ENCODE measurements around the gene VTI1A.
"Not testable (repeated sequence)": the region's sequence is repeated elsewhere in the genome, so short reads cannot be mapped to it uniquely, and the experiment has no call there.

The VTI1A gene

DNA sequence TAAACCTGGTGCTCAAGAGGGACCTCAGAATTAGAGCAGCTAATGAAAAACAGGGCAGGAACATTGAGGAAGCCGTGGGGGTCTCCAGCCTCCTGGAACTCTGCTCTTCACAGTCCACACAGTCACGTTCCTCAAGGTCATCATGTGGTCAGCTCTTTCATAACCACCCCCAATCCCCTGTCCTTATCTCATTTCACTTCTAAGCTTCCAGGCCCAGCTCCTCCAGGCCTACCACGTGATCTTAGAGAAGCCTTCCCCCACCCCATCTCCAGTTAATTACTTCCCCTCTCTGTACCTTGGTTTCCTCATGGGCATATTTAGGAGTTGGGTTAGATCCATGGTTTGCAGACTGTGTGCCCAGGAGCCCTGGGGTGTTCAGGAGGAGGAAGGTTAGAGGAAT lies 396.6 kb downstream of the VTI1A start:
- no peak for DNase-seq

DNA sequence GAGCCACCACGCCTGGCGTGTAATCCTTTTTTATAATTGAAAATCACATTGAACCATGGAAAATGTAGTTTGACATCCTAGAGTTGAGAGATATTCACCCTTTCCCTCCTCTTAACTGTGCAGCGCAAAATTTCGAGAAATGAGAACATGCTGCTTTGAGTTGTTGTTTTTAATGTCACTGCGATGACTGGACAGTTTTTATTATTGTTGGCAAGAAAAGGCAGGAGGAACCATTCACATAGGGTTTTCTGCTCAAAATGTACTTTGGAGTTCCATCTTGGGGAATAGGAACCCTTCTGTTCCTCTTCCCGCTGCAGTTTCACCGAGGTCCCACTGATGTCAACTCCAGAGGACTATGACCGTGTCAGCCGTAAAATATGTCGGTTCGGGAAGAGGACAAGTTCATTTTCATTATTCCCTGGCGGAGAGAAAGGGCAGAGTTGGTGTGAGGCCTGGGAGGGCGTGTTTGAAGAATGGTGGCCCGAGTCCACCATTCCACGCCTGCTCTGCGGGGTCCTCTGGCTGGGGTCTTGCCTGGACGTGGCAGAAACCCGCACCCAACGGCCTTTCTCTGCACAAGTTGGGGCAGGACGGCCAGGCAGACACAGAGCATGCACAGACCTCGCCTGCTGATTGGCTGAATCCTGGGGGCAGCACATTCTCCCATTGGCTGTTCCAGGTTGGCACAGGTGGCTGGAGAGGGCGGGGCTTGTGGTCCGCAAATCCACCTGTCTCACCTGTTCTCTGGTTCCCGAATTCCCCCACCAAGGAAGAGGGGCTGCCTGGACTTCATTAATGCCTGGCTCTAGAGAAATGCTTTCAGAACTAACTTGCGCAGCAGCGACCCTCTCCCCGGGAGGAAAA lies 397.9 kb downstream of the VTI1A start:
- DNase-seq, result no peak

- no peak for DNase-seq
Observed at GRCh38 chr10:112847778-112848177, 400.8 kb downstream of the VTI1A start.

DNA sequence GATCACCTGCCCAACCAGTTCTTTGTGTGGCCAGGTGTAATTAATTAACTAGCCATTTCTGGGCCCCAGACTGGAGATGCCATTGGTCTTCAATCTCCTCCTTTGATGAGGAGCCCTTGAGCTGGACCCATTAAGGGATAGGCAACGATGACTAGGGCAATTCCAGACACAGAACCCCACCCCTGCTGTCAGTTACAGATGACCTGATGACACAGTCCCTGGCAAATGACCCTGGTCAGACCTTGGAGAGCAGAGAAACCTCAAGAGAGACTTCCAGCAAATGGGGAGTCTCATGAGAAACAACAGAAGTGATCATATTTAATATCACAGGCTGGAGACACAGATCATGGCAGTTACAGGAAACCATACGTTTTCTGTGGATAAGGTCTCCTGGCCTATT lies 401.2 kb downstream of the VTI1A start:
- no peak for DNase-seq

- no peak for DNase-seq
Observed at GRCh38 chr10:112848868-112849430, 401.9 kb downstream of the VTI1A start.

GRCh38 chr10:112849546-112849945 lies 402.5 kb downstream of the VTI1A start:
- no peak for DNase-seq

DNA sequence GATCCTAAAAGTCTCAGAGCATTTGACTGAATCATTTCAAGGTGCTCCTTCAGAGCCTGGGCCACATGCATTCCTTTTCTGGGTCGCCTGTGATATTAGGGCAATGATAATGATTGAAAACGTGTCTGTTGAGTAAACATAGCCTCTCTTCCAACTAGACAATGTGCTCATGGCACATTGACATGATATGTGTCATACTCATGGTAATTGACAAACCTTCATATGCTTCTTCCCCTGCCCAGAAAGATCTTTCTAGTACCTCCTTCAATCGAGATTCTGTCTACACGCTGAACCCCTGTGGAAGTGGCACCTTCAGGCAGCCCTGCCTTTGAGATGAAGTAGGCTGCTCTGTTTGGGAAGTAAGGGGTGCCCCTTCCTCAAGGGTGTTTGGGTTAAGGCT lies 404.2 kb downstream of the VTI1A start:
- DNase-seq, result no peak

DNA sequence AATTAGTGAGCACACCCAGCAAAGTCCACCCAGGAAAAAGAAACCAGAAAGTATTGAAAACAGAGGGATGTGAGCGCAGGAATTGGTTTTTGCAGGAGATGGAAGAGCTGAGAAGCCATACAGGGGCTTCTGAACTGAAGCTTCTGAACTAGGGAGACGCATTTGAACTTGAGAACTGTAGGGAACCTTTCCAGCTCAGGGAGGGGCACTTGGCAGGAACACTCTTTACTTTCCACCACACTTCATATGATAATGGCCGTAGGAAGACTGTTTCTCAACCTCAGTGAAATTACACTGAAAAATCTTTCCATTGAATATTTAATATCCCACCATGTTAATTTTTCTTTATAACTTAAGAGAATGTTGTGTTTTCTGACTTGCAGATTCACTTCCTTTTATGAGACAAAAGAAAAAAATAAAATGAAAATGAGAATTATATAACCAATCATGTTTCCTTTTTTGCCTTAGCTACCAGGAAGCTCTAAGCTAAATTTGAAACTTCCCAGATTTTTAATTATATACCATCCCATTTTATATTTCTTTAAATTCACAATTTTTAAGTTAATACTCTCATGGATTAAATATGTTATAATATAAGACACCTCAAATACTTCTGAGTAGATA lies 404.7 kb downstream of the VTI1A start:
- DNase-seq, result no peak

DNA sequence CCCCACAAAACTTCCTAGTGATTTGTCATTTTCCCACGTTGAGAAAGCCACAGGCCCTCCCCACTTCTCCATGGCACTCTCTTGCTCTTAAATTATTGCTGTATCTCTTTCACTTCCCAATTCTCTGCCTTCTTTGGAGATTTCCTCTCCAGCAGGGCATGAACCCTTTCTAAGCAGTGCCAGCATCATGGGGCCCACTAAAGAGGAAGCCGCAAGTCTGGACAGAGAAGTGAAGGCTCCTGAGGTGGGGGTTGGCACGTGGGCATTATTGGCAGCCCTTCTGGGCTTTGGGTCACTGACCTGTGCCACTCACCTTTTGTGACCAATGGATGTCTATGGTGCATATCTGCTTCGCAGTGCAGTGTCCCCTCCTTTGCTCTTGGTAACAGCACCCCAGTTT lies 405.3 kb downstream of the VTI1A start:
- no peak for DNase-seq

DNA sequence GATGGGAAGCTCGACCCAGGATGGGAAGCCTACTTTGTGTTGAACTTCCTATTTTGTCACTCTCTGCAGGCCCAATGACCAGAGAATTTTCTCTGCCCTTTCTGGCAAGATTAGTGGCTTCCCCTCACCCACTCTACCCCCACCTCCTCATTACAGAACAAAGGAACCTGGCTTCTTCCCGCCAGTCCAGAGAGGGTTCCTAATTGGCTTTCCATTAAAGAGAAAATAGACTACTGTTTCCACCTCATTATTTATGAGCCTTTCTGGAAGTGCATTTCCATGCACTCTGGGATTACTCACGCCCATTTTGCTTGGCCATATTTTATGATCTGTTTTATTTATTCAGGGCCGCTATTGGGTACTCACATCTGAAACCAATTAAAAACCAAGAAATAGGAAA lies 408.1 kb downstream of the VTI1A start:
- peak; percentile 9 for DNase-seq

- DNase-seq, result no peak
Observed at GRCh38 chr10:112857493-112857892, 410.5 kb downstream of the VTI1A start.

GRCh38 chr10:112858986-112859651 lies 412.1 kb downstream of the VTI1A start:
- DNase-seq, result no peak

DNA sequence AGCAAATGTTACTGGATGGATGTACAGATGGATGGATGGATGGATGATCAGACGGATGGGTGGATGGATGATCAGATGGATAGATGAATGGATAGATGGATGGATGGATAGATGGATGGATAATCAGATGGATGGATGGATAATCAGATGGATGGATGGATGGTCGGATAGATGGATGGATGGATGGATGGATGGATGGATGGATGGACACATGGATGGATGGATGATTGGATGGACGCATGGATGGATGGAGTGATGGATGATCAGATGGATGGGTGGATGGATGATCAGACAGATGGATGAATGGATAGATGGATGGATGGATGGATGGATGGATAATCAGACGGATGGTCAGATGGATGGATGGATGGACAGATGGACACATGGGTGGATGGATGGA lies 412.8 kb downstream of the VTI1A start:
- DNase-seq, result no peak

GRCh38 chr10:112863461-112863860 lies 416.4 kb downstream of the VTI1A start:
- not testable (repeated sequence) for DNase-seq

Data from NCI-H2227 treated with DMSO at 0.1 percent for 48 hours (cell line).